Brain microvascular endothelial cell (primary cell): ENCODE data around the gene IFNA10.
A peak's percentile ranks its signal among the peaks of the same experiment; 100 is the strongest.
"Not testable (repeated sequence)": the region's sequence is repeated elsewhere in the genome, so short reads cannot be mapped to it uniquely, and the experiment has no call there.

Experiments
- DNase-seq: peaks from one replicate; pipeline ENCODE4 v3.0.0-alpha.2; 2020
- H3K27ac ChIP-seq: fragments of 250-450 bp; sonication (Bioruptor Pico); 2 replicates; pipeline ENCODE4 v1.5.1; 2020; ENCODE audit warnings: mild to moderate bottlenecking, moderate library complexity
- H3K27me3 ChIP-seq: fragments of 250-450 bp; sonication (Bioruptor Pico); replicated peaks from 2 replicates; pipeline ENCODE4 v1.5.1; 2020; ENCODE audit warnings: mild to moderate bottlenecking
- H3K36me3 ChIP-seq: fragments of 250-450 bp; sonication (Bioruptor Pico); replicated peaks from 2 replicates; pipeline ENCODE4 v1.5.1; 2020; ENCODE audit warnings: mild to moderate bottlenecking
- H3K4me3 ChIP-seq: 2 replicates; pipeline ENCODE4 v1.5.1; 2011; ENCODE audit warnings: low read depth, mild to moderate bottlenecking, control low read depth, low read length, moderate library complexity
- in situ Hi-C: cut with HindIII; loops from 2 replicates; pipeline ENCODE4 v1.10.0; 2017; ENCODE audit warnings: low sequenced_read_pairs, low pct_ligation_motif_present
- TF ChIP-seq, protein P1 (sequence below): IDR thresholded peaks from 2 replicates; pipeline ENCODE4 v1.5.1; 2011; ENCODE audit warnings: low read depth, mild to moderate bottlenecking, moderate library complexity, low read length, control low read depth, inconsistent platforms; ENCODE audit errors: missing control alignments

Gene IFNA10

DNA sequence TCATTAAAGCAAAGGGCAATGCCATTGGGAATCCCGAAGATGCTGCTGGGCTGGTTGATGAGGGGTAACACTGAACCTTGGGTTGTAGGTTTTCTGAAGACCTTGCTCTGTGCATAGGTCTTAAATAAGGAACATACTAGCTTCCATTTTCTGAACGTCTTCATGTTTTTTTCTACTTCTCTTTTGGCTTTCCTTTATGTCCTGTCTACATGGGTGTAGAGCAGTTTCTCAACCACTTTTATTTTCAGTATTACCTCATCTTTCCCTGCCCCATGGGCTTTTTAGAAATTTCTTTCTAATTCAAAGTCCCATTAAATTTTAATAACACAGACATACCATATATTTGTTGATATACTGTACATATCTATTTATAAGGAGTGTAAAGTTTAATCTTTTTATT is 33.0 kb upstream of the IFNA10 start, which contains the start of gene IFNA14:
Gene IFNA14, minus strand, starts transcription at position 95 of the 400 bp plus-strand sequence. Its CDS starts 70 bp downstream, at position 25.
- Histone ChIP-seq H3K4me3 (no peak within 1 kb of the TSS), H3K36me3 (no peaks in the 10 kb centered on the region), H3K27ac (no peak within 1 kb of the TSS), H3K27me3 (no peaks in the 10 kb centered on the region)
- DNase-seq: no peak
- TF ChIP-seq, protein P1, sequence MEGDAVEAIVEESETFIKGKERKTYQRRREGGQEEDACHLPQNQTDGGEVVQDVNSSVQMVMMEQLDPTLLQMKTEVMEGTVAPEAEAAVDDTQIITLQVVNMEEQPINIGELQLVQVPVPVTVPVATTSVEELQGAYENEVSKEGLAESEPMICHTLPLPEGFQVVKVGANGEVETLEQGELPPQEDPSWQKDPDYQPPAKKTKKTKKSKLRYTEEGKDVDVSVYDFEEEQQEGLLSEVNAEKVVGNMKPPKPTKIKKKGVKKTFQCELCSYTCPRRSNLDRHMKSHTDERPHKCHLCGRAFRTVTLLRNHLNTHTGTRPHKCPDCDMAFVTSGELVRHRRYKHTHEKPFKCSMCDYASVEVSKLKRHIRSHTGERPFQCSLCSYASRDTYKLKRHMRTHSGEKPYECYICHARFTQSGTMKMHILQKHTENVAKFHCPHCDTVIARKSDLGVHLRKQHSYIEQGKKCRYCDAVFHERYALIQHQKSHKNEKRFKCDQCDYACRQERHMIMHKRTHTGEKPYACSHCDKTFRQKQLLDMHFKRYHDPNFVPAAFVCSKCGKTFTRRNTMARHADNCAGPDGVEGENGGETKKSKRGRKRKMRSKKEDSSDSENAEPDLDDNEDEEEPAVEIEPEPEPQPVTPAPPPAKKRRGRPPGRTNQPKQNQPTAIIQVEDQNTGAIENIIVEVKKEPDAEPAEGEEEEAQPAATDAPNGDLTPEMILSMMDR: no peak
- in situ Hi-C loops: no loop called here

- in situ Hi-C loops, DNase-seq, H3K4me3 ChIP-seq, H3K36me3 ChIP-seq, H3K27me3 ChIP-seq, H3K27ac ChIP-seq: not testable (repeated sequence)
Measured at GRCh38 chr9:21236360-21236714, 29.4 kb upstream of the IFNA10 start.

DNA sequence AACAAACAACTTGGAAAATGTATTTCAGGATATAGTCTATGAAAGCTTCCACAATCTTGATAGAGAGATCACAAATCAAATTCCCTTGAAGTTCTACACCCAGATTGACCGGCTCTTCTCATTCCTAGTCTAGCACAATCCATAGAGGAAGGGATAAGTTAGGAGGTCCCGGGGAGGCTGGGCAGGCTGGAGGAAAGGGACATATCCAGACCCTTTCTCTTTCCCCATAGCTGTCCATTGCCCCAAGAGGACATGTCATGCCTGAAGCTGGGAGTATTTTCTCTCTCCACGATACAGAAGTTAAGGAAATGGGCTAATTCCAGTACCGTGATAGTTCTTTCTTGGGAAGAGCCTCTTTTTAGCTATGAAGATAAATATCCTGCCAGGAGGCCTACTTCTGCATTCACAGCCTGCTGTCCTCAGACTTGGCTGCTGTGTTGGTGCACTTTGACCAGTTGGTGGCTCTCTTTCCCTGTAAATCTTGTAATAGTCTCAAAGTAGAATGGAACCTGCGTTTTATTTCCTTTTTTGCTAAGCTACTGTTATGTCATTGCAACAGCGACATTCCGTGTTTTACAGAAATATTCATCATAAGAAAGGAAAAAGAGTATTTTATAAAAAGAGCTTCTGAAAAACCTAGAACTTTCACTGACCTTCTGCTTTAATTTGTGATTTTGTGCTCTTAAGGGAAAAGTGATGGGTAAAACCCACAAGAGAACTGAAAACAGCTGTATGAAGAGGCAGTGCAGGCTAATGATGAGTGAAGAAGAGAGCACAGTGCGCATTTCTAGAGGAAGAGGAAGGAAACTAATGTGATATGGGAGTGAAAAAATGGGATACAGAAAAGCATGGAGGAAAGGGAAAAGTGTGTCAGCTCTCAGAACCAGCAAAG is 28.8 kb upstream of the IFNA10 start:
- H3K36me3 ChIP-seq, H3K4me3 ChIP-seq, H3K27ac ChIP-seq, H3K27me3 ChIP-seq, in situ Hi-C loops: not testable (repeated sequence)
- DNase-seq: peak; percentile 57
- TF ChIP-seq, protein P1: peak; percentile 77

DNA sequence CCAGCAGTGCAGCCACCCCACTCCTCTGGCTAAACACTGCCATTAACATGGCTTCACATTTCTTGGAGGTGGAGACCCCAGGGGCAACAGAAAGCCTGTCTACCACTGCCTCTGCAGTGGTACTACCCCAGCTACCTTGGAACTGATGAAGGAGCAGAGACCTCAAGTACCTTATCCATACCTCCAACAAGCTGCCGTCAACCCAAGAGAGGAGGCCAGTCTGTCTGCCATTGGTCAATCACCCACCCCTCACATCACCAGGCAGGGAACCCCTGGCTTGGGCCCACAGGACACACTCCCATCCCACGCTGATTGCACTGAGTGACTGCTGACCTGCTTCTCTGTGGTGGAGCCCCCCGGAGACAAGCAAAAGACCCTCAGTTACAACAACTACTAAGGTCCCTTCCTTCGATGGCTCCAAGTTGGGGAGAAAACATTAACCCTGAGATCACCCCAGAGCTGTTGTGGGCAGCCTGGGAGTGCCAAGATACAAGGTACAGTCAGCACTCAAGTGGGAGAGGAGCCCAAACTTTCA is 27.3 kb upstream of the IFNA10 start:
- no peak overlapping the region for H3K27ac ChIP-seq
- DNase-seq: no peak
- no peaks in the 10 kb centered on the region for H3K36me3 ChIP-seq
- in situ Hi-C loops: no loop called here
- H3K27me3 ChIP-seq: no peaks in the 10 kb centered on the region
- TF ChIP-seq, protein P1: no peak
- no peak overlapping the region for H3K4me3 ChIP-seq

DNA sequence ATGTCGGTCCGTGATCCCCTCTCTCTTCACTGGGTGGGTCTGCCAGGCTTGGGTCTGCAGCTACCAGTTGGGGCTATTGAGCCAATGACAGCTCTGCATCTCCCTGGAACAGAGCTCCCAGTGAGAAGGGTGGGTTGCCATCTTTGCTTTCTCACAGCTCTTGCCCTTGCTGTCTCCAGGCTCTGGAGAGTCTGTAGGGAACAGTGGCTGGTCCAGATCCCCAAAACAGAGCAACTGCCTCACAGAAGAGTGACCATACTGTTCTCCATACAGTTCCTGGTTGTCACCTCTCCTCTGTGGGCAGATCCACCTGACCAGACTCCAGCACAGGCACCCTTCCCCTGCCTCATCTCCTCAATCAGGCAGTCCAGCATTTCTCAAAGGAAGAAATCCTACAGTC is 26.3 kb upstream of the IFNA10 start:
- no peak for DNase-seq
- Histone ChIP-seq H3K4me3 (no peak overlapping the region), H3K27me3 (no peaks in the 10 kb centered on the region), H3K27ac (no peak overlapping the region), H3K36me3 (no peaks in the 10 kb centered on the region)
- in situ Hi-C loops: no loop called here
- TF ChIP-seq, protein P1: no peak

DNA sequence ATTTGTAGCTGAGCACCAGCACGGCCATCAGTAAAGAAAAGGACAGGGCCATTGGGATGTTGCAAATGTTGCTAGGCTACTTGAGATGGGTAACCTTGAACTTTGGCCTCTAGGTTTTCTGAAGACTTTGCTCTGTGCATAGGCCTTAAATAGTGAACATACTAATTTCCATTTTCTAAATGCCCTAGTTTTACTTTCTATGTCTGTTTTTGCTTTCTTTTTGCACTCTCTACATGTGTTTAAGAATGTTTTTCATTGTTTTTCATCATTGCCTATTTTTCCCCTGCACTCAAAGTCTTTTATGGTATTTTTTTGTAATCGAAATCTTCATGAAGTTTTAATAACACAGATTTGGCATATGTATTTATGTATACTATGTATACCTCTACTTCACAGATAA is 21.2 kb upstream of the IFNA10 start, which contains the start of gene IFNA17:
Gene IFNA17, minus strand, starts transcription at position 101 of the 400 bp plus-strand sequence. Its CDS starts 49 bp downstream, at position 52.
- TF ChIP-seq, protein P1: no peak
- H3K27ac ChIP-seq: no peak within 1 kb of the TSS
- in situ Hi-C loops: no loop called here
- H3K36me3 ChIP-seq: no peaks in the 10 kb centered on the region
- H3K4me3 ChIP-seq: no peak within 1 kb of the TSS
- DNase-seq: no peak
- no peaks in the 10 kb centered on the region for H3K27me3 ChIP-seq

DNA sequence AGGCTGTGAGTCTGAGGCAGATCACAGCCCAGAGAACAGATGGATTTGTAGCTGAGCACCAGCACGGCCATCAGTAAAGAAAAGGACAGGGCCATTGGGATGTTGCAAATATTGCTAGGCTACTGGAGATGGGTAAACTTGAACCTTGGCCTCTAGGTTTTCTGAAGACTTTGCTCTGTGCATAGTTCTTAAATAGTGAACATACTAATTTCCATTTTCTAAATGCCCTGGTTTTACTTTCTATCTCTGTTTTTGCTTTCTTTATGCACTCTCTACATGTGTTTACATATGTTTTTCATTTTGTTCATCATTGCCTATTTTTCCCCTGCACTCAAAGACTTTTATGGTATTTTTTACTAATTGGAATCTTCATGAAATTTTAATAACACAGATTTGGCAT is 10.3 kb upstream of the IFNA10 start, which contains the start of gene IFNA16:
Gene IFNA16, minus strand, starts transcription at position 101 of the 400 bp plus-strand sequence. Its CDS starts 6 bp downstream, at position 95.
- H3K4me3 ChIP-seq, H3K36me3 ChIP-seq, H3K27me3 ChIP-seq, H3K27ac ChIP-seq, DNase-seq, in situ Hi-C loops: not testable (repeated sequence)
